HEK293 (cell line): ENCODE data around the gene CCDC9B.

Source experiments
- GLI2 ChIP-seq: fragments of 450-650 bp; formaldehyde crosslinking; IDR thresholded peaks from 2 replicates; pipeline ENCODE4; 2017; ENCODE audit warnings: missing biosample characterization, missing genetic modification characterization, low read depth, borderline replicate concordance
- SP2 ChIP-seq: fragments of 450-650 bp; formaldehyde crosslinking; IDR thresholded peaks from 2 replicates; pipeline ENCODE4 v1.5.1; 2016; ENCODE audit warnings: missing biosample characterization, missing genetic modification characterization
- WT1 ChIP-seq: fragments of 450-650 bp; formaldehyde crosslinking; IDR thresholded peaks from 2 replicates; pipeline ENCODE4 v1.5.1; 2016; ENCODE audit warnings: missing biosample characterization, missing genetic modification characterization
- ZFHX2 ChIP-seq: fragments of 450-650 bp; formaldehyde crosslinking; conservative IDR thresholded peaks from 2 replicates; pipeline ENCODE4 v1.5.1; 2016; ENCODE audit warnings: missing biosample characterization, missing genetic modification characterization
- ZNF114 ChIP-seq: fragments of 450-650 bp; formaldehyde crosslinking; IDR thresholded peaks from 2 replicates; pipeline ENCODE4 v1.5.0; 2017; ENCODE audit warnings: missing biosample characterization, missing genetic modification characterization
- ZNF132 ChIP-seq: fragments of 450-650 bp; formaldehyde crosslinking; IDR thresholded peaks from 2 replicates; pipeline ENCODE4 v1.5.1; 2017; ENCODE audit warnings: missing biosample characterization, missing genetic modification characterization, borderline replicate concordance
- ZNF146 ChIP-seq: fragments of 450-650 bp; formaldehyde crosslinking; IDR thresholded peaks from 2 replicates; pipeline ENCODE4 v1.5.1; 2016; ENCODE audit warnings: missing biosample characterization, missing genetic modification characterization
- ZNF18 ChIP-seq: fragments of 450-650 bp; formaldehyde crosslinking; IDR thresholded peaks from 2 replicates; pipeline ENCODE4 v1.5.1; 2016; ENCODE audit warnings: missing biosample characterization, missing genetic modification characterization
- ZNF571 ChIP-seq: fragments of 450-650 bp; formaldehyde crosslinking; IDR thresholded peaks from 2 replicates; pipeline ENCODE4 v1.5.0; 2017; ENCODE audit warnings: missing biosample characterization, missing genetic modification characterization
- ZNF660 ChIP-seq: fragments of 450-650 bp; IDR thresholded peaks from 2 replicates; pipeline ENCODE4 v1.5.1; 2018; ENCODE audit warnings: missing biosample characterization, mild to moderate bottlenecking, missing genetic modification characterization
- ZXDB ChIP-seq: fragments of 450-650 bp; formaldehyde crosslinking; IDR thresholded peaks from 2 replicates; pipeline ENCODE4 v1.5.1; 2016; ENCODE audit warnings: missing biosample characterization, missing genetic modification characterization
- TF ChIP-seq, protein P1 (sequence below): fragments of 450-650 bp; formaldehyde crosslinking; conservative IDR thresholded peaks from 2 replicates; pipeline ENCODE4 v1.5.1; 2016; ENCODE audit warnings: low read depth, missing biosample characterization, missing genetic modification characterization
- TF ChIP-seq, protein P2 (sequence below): fragments of 450-650 bp; formaldehyde crosslinking; IDR thresholded peaks from 2 replicates; pipeline ENCODE4 v1.5.0; 2017; ENCODE audit warnings: missing biosample characterization, missing genetic modification characterization, borderline replicate concordance
- TF ChIP-seq, protein P3 (sequence below): fragments of 450-650 bp; formaldehyde crosslinking; IDR thresholded peaks from 2 replicates; pipeline ENCODE4 v1.5.1; 2016; ENCODE audit warnings: missing biosample characterization, missing genetic modification characterization

The CCDC9B gene

GRCh38 chr15:40292246-40292645 lies 48.5 kb downstream of the CCDC9B start (continued):
- TF ChIP-seq, protein P1, sequence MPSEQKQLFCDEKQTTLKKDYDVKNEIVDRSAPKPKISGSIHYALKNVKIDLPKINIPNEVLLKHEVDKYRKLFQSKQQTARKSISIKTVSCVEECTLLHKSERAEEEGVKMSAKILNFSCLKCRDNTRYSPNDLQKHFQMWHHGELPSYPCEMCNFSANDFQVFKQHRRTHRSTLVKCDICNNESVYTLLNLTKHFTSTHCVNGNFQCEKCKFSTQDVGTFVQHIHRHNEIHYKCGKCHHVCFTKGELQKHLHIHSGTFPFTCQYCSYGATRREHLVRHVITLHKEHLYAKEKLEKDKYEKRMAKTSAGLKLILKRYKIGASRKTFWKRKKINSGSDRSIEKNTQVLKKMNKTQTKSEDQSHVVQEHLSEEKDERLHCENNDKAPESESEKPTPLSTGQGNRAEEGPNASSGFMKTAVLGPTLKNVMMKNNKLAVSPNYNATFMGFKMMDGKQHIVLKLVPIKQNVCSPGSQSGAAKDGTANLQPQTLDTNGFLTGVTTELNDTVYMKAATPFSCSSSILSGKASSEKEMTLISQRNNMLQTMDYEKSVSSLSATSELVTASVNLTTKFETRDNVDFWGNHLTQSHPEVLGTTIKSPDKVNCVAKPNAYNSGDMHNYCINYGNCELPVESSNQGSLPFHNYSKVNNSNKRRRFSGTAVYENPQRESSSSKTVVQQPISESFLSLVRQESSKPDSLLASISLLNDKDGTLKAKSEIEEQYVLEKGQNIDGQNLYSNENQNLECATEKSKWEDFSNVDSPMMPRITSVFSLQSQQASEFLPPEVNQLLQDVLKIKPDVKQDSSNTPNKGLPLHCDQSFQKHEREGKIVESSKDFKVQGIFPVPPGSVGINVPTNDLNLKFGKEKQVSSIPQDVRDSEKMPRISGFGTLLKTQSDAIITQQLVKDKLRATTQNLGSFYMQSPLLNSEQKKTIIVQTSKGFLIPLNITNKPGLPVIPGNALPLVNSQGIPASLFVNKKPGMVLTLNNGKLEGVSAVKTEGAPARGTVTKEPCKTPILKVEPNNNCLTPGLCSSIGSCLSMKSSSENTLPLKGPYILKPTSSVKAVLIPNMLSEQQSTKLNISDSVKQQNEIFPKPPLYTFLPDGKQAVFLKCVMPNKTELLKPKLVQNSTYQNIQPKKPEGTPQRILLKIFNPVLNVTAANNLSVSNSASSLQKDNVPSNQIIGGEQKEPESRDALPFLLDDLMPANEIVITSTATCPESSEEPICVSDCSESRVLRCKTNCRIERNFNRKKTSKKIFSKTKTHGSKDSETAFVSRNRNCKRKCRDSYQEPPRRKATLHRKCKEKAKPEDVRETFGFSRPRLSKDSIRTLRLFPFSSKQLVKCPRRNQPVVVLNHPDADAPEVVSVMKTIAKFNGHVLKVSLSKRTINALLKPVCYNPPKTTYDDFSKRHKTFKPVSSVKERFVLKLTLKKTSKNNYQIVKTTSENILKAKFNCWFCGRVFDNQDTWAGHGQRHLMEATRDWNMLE: no peak
- no peak for TF ChIP-seq ZNF132 (tag by site-specific recombination)
- no peak for TF ChIP-seq ZNF660
- no peak for TF ChIP-seq SP2 (tag by site-specific recombination)
- TF ChIP-seq, protein P2, sequence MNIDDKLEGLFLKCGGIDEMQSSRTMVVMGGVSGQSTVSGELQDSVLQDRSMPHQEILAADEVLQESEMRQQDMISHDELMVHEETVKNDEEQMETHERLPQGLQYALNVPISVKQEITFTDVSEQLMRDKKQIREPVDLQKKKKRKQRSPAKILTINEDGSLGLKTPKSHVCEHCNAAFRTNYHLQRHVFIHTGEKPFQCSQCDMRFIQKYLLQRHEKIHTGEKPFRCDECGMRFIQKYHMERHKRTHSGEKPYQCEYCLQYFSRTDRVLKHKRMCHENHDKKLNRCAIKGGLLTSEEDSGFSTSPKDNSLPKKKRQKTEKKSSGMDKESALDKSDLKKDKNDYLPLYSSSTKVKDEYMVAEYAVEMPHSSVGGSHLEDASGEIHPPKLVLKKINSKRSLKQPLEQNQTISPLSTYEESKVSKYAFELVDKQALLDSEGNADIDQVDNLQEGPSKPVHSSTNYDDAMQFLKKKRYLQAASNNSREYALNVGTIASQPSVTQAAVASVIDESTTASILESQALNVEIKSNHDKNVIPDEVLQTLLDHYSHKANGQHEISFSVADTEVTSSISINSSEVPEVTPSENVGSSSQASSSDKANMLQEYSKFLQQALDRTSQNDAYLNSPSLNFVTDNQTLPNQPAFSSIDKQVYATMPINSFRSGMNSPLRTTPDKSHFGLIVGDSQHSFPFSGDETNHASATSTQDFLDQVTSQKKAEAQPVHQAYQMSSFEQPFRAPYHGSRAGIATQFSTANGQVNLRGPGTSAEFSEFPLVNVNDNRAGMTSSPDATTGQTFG: no peak
- no peak for TF ChIP-seq WT1
- TF ChIP-seq ZNF146 (tag by site-specific recombination): no peak
- TF ChIP-seq GLI2 (tag by site-specific recombination): no peak
- TF ChIP-seq, protein P3, sequence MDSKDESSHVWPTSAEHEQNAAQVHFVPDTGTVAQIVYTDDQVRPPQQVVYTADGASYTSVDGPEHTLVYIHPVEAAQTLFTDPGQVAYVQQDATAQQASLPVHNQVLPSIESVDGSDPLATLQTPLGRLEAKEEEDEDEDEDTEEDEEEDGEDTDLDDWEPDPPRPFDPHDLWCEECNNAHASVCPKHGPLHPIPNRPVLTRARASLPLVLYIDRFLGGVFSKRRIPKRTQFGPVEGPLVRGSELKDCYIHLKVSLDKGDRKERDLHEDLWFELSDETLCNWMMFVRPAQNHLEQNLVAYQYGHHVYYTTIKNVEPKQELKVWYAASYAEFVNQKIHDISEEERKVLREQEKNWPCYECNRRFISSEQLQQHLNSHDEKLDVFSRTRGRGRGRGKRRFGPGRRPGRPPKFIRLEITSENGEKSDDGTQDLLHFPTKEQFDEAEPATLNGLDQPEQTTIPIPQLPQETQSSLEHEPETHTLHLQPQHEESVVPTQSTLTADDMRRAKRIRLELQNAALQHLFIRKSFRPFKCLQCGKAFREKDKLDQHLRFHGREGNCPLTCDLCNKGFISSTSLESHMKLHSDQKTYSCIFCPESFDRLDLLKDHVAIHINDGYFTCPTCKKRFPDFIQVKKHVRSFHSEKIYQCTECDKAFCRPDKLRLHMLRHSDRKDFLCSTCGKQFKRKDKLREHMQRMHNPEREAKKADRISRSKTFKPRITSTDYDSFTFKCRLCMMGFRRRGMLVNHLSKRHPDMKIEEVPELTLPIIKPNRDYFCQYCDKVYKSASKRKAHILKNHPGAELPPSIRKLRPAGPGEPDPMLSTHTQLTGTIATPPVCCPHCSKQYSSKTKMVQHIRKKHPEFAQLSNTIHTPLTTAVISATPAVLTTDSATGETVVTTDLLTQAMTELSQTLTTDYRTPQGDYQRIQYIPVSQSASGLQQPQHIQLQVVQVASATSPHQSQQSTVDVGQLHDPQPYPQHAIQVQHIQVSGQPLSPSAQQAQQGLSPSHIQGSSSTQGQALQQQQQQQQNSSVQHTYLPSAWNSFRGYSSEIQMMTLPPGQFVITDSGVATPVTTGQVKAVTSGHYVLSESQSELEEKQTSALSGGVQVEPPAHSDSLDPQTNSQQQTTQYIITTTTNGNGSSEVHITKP (tag by site-specific recombination): no peak
- no peak for TF ChIP-seq ZFHX2 (tag by site-specific recombination)
- TF ChIP-seq ZNF114 (tag by site-specific recombination): no peak
- TF ChIP-seq ZNF571 (tag by site-specific recombination): no peak
- TF ChIP-seq ZXDB: no peak
- no peak for TF ChIP-seq ZNF18 (tag by site-specific recombination)
